ENCODE data around the gene AFF3.
"Not testable (repeated sequence)": the region's sequence is repeated elsewhere in the genome, so short reads cannot be mapped to it uniquely, and the experiment has no call there.

The AFF3 gene

GRCh38 chr2:99554871-99555270 is 587.5 kb downstream of the AFF3 start:
- DNase-seq (ENCODE audit: low read depth, low spot score), result no peak

- DNase-seq (ENCODE audit: low read depth, low spot score), result no peak
Measured at GRCh38 chr2:99554238-99554637, 588.2 kb downstream of the AFF3 start.

DNA sequence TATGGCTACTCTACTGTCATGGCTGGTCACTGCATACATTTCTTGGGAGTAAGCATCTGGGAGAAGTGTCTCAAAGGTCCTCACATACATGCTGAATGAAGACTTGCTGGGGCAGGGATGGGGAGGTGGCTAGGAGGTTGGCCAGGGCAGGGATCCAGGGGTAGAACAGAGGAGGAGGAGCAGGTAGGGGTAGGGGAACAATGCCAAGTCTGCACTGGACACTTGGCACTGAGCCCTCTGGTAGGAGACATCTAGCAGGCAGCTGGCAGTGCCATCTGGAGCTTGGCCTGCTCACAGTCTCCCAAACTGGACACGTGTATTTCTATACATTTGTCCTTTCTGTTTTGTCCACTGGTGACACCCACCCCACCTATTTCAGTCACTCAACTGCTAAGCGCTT is 589.9 kb downstream of the AFF3 start:
- no peak for DNase-seq (ENCODE audit: low read depth, low spot score)

GRCh38 chr2:99550368-99550767 is 592.0 kb downstream of the AFF3 start:
- DNase-seq (ENCODE audit: low read depth, low spot score), result no peak

DNA sequence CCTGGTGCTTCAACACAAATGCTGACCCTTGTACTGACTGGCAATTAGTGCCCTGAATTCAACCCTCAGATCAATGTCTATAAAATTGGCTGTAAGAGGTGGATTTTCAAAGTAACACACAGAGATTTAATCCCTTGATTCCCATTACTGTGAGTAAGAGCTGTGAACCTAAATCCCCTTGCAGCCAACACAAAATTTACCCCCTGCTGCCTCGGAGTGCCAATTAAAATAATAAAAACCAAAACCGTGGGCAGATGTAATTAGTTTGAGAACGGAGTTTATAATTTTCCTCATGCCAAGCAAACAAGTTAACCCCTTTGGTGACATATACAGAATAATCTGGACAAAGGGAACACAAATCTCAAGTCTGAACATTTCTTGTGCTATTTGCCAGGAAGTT is 596.8 kb downstream of the AFF3 start:
- no peak for DNase-seq (ENCODE audit: low read depth, low spot score)

DNA sequence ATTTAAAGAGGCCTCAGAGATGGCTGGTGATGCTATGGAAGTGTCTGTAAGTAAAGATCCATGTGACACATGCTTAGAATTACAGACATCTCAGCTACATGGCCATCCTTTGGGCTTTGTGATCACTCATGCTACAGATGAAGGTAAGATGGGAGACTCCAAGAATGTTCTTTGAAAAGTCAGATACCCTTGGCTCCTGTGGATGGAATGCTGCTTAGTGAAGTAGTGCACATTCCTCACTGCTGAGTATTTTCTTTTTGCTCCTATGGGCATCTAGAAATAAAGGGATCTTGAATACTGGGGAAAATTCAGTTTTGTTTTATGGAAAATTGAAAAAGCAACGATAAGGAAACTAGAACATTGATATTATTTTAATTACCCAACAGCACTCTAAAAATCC is 597.3 kb downstream of the AFF3 start:
- DNase-seq (ENCODE audit: low read depth, low spot score), result no peak

GRCh38 chr2:99544608-99545007 is 597.8 kb downstream of the AFF3 start:
- no peak for DNase-seq (ENCODE audit: low read depth, low spot score)

GRCh38 chr2:99543247-99543646 is 599.1 kb downstream of the AFF3 start:
- no peak for DNase-seq (ENCODE audit: low read depth, low spot score)

GRCh38 chr2:99537910-99538485 is 604.4 kb downstream of the AFF3 start:
- no peak for DNase-seq (ENCODE audit: low read depth, low spot score)

DNA sequence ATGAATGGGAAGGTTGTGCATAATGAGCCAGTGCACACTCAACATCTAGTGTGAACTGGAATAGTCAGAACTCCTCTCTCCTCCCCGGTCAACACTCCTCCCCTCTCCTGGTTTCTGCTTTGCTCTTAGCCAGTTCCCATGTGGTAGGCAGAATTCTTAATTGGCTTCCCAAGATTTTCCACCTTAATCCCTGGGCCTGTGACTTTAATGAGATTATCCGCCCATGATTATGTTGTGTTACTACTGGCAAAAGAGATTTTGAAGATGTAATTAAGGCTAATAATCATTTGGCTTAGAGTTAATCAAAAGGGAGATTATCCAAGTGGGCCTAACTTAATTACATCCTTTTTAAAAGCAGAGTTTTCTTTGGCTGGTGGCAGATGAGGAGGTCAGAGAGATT is 618.3 kb downstream of the AFF3 start:
- no peak for DNase-seq (ENCODE audit: low read depth, low spot score)

- no peak for DNase-seq (ENCODE audit: low read depth, low spot score)
Measured at GRCh38 chr2:99522157-99522556, 620.2 kb downstream of the AFF3 start.

- no peak for DNase-seq (ENCODE audit: low read depth, low spot score)
Measured at GRCh38 chr2:99520813-99521212, 621.6 kb downstream of the AFF3 start.

DNA sequence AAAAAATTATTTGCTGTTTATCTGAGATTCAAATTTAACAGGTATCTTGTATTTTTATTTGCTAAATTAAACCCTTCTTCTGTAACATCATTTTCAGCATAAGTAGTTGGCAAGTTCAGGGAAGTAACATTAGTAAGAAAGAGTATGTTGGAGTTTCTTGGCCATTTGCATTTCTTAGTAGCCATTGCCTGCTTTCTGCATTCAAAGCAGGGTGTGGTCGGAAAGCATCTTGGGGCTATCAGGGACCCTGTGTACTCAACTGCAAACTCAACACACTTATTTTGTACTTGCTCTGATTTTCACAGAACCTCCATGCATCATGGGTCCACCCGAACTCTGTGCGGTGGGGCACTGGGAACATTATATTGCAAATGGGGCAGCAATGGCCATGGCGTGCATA is 622.2 kb downstream of the AFF3 start:
- DNase-seq (ENCODE audit: low read depth, low spot score), result no peak

DNA sequence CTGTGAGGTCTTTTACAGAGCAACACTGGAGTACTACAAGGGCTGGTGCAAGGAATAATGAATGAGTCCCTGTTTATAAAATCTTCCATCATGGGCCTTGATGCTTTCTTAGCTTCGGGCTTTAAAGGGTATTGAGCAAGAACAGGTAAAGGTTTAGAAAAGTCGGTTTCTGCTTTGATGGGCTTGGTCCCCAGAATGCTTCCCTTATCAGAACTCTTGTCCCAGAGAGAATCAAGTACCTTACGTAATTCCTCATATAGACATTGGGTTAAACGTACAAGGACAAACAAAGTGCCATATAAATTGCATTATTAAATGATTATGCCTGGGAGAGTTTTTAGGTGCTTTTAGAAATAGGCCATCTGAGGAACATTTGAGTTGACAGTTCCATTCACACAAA is 628.0 kb downstream of the AFF3 start:
- no peak for DNase-seq (ENCODE audit: low read depth, low spot score)

GRCh38 chr2:99512181-99512591 is 630.2 kb downstream of the AFF3 start:
- DNase-seq (ENCODE audit: low read depth, low spot score), result no peak

GRCh38 chr2:99509387-99509786 is 633.0 kb downstream of the AFF3 start:
- no peak for DNase-seq (ENCODE audit: low read depth, low spot score)

GRCh38 chr2:99507937-99508818 is 634.2 kb downstream of the AFF3 start:
- DNase-seq (ENCODE audit: low read depth, low spot score), result no peak

GRCh38 chr2:99504844-99505584 is 637.4 kb downstream of the AFF3 start:
- DNase-seq (ENCODE audit: low read depth, low spot score), result no peak

DNA sequence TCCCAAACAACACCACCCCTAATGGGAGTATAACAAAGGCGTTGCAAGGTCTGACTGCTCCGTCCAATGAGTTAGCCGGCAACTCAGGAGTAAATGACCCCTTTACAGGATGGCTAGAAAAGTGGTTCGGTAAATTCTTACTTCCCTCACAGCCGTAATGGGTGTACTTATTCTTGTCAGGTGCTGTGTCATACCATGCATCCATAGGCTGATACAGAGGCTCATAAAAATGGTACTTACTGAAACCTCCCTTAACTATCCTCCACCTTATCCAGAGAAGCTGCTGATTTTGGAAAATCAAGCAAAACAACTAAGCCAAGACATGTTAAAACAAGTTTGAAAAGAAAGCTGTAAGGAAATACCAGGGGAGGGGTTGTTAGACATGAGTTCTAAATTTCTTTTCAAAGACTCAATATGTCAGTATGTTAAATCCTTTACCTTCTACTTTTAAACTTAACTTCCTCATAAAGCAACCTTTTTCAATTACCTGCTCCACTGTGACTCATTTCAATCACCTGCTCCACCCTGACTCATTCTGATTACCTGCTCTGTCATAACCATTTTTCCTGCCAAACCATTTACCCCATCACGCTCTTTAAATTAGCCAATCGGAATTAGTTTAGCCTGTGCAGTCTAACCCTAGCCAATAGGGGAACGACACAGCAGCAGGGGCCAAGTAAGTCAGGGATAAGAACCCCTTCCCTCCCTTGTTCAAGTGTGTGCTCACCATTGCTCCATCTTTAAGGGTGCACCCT is 638.6 kb downstream of the AFF3 start:
- not testable (repeated sequence) for DNase-seq (ENCODE audit: low read depth, low spot score)

GRCh38 chr2:99496021-99496420 is 646.4 kb downstream of the AFF3 start:
- DNase-seq (ENCODE audit: low read depth, low spot score), result no peak

Data from activated naive CD8-positive, alpha-beta T cell treated with anti-CD3 and anti-CD28 coated beads, Interleukin-2, amount 50 U/mL, for 16 hours (primary cell).